ENCODE results near the gene RGS18. TPM values are rescaled to one million over a fixed set of nuclear protein-coding genes. Genes with fewer than 3 reads are reported as not detected.
"Not testable (repeated sequence)": the region's sequence is repeated elsewhere in the genome, so short reads cannot be mapped to it uniquely, and the experiment has no call there.

The RGS18 gene
- polyA plus RNA-seq, 2 of the 4 experiments (the other 2 are of a cell fraction): not detected

DNA sequence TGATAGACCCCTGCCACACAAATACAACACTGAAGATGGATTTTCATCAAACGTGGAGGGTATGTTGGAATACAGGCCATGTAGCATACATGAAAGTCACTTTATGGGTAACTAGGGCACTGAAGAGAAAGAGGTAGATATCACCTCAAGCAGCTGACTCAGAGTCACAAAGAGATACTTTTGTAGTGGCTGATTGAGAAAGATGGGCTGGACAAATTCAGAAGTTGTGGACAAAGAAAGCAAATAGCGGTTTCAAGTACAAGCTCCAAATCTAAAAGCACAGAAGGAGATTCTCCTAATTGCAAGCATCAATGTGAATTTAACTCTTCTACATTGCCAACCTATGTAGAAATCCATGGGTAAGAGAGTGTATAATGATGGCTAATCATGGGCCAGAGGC lies 35.0 kb upstream of the RGS18 start:
- POLR2A ChIA-PET: no interaction called here
- DNase-seq (ENCODE audit: low read depth in 1 of 2, low spot score in 1 of 2): no peak
- Histone ChIP-seq H3K27ac (no peak overlapping the region), H3K9me3 (no peaks in the 10 kb centered on the region), H3K4me1 (no peaks in the 10 kb centered on the region), H3K4me3 (no peak overlapping the region), H3K4me2 (no peak overlapping the region)
- CTCF ChIA-PET: no interaction called here
- ATAC-seq: no peak
- 37% methylated on average over 2 of the region's 2 CpGs for WGBS (ENCODE audit: missing lambda C conversion rate)
- no peak for FAIRE-seq
- TF ChIP-seq MAFK (IDR thresholded peaks at IDR 0.05; ENCODE audit: partially characterized antibody): no peak
- no peak for TF ChIP-seq RNF2 (IDR thresholded peaks at IDR 0.05; ENCODE audit: borderline replicate concordance, low read depth)
- no peak for TF ChIP-seq POLR2A (IDR thresholded peaks at IDR 0.05; ENCODE audit: low read length)
- TF ChIP-seq, protein P1, sequence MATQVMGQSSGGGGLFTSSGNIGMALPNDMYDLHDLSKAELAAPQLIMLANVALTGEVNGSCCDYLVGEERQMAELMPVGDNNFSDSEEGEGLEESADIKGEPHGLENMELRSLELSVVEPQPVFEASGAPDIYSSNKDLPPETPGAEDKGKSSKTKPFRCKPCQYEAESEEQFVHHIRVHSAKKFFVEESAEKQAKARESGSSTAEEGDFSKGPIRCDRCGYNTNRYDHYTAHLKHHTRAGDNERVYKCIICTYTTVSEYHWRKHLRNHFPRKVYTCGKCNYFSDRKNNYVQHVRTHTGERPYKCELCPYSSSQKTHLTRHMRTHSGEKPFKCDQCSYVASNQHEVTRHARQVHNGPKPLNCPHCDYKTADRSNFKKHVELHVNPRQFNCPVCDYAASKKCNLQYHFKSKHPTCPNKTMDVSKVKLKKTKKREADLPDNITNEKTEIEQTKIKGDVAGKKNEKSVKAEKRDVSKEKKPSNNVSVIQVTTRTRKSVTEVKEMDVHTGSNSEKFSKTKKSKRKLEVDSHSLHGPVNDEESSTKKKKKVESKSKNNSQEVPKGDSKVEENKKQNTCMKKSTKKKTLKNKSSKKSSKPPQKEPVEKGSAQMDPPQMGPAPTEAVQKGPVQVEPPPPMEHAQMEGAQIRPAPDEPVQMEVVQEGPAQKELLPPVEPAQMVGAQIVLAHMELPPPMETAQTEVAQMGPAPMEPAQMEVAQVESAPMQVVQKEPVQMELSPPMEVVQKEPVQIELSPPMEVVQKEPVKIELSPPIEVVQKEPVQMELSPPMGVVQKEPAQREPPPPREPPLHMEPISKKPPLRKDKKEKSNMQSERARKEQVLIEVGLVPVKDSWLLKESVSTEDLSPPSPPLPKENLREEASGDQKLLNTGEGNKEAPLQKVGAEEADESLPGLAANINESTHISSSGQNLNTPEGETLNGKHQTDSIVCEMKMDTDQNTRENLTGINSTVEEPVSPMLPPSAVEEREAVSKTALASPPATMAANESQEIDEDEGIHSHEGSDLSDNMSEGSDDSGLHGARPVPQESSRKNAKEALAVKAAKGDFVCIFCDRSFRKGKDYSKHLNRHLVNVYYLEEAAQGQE (IDR thresholded peaks at IDR 0.05): no peak
- no peak for TF ChIP-seq NR3C1 (IDR thresholded peaks at IDR 0.05)
- TF ChIP-seq MYC (IDR thresholded peaks at IDR 0.05; ENCODE audit: borderline replicate concordance, low read length): no peak
- TF ChIP-seq ESRRA (IDR thresholded peaks at IDR 0.05; ENCODE audit: borderline replicate concordance, low read length): no peak
- TF ChIP-seq HMGXB4 (CRISPR knock-in tag; IDR thresholded peaks at IDR 0.05; ENCODE audit: borderline replicate concordance): no peak
- no peak for TF ChIP-seq HEYL (CRISPR knock-in tag; IDR thresholded peaks at IDR 0.05)
- TF ChIP-seq RFX5 (IDR thresholded peaks at IDR 0.05): no peak
- no peak for TF ChIP-seq PHF8 (IDR thresholded peaks at IDR 0.05; ENCODE audit: borderline replicate concordance, low read depth)

DNA sequence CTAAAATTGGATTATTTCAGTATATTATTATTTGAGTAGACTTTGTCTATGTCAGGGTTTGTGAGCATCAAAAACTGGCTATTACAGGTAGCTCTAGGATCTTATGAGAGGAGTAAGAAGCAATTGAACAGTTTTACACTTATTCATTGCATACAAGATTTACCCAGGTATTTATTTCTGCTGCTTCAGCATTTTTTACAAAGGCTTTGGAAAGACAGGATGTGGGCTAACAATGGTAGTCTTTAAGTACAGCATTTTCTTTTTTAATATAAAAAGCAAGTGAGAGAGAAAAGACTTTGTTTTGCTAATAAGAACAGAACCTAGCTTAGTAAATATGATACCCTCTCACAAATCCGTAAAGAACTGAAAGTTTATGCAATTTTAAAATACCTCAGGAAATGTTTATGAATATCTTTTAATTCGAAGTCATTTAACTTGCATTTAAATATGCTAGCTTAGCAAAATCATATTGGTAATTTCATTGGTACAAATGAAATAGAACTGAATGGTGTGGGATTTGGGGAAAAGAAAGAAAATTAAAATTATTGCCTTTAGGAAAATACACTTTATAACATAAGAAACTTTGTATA lies 32.1 kb upstream of the RGS18 start:
- 22% methylated on average over 2 of the region's 2 CpGs for WGBS (ENCODE audit: missing lambda C conversion rate)
- Histone ChIP-seq H3K4me3 (no peak overlapping the region), H3K27ac (no peak overlapping the region), H3K9me3 (no peaks in the 10 kb centered on the region), H3K4me2 (no peak overlapping the region), H3K4me1 (no peaks in the 10 kb centered on the region)
- ChIA-PET POLR2A (no interaction called here), CTCF (no interaction called here)
- DNase-seq (ENCODE audit: low read depth in 1 of 2, low spot score in 1 of 2): no peak
- FAIRE-seq: no peak
- ATAC-seq: no peak
- TF ChIP-seq HOXA7 (CRISPR knock-in tag; IDR thresholded peaks at IDR 0.05) (no peak), RFX5 (IDR thresholded peaks at IDR 0.05) (no peak), NR3C1 (IDR thresholded peaks at IDR 0.05) (no peak), CBX8 (IDR thresholded peaks at IDR 0.05) (no peak), MAFK (IDR thresholded peaks at IDR 0.05; ENCODE audit: partially characterized antibody) (peak; percentile 90), RARB (CRISPR knock-in tag; IDR thresholded peaks at IDR 0.05) (no peak), SREBF2 (IDR thresholded peaks at IDR 0.05) (no peak), USF2 (IDR thresholded peaks at IDR 0.05) (no peak)

DNA sequence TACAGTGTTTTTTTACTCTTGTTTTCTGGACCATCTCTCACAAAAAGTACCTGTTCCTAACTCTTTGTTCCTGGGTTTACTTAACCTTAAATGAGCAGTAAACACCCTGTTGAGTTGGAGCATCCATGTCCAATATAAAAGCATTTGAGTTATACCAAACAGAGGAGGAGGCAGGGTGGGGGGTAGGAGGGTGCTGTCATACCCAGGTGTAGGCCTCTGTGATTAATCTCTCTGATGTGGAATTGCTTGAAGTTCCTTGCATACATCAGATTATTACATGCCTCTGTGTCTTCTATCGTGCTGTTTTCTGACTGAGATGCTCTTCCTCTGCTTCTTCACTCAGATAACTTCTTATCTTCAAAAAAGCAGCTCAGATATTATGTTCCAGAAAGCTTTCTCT lies 28.1 kb upstream of the RGS18 start:
- TF ChIP-seq PHF8 (IDR thresholded peaks at IDR 0.05; ENCODE audit: borderline replicate concordance, low read depth) (no peak), POLR2AphosphoS2 (conservative IDR thresholded peaks at IDR 0.05; ENCODE audit: low read length) (no peak), EP300 (IDR thresholded peaks at IDR 0.05) (no peak)
- TF ChIP-seq, protein P2, sequence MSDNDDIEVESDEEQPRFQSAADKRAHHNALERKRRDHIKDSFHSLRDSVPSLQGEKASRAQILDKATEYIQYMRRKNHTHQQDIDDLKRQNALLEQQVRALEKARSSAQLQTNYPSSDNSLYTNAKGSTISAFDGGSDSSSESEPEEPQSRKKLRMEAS (IDR thresholded peaks at IDR 0.05): no peak

GRCh38 chr1:192130865-192131264 lies 27.4 kb upstream of the RGS18 start:
- not testable (repeated sequence) for H3K4me2 ChIP-seq

More for the DNA sequence above, 28.1 kb upstream of the RGS18 start:
- Histone ChIP-seq H3K4me2 (no peak overlapping the region), H3K4me3 (no peak overlapping the region), H3K9me3 (no peaks in the 10 kb centered on the region), H3K4me1 (no peaks in the 10 kb centered on the region), H3K27ac (no peak overlapping the region)
- FAIRE-seq: no peak
- DNase-seq (ENCODE audit: low read depth in 1 of 2, low spot score in 1 of 2): no peak
- POLR2A ChIA-PET: no interaction called here
- ATAC-seq: no peak
- CTCF ChIA-PET: no interaction called here
- 19% methylated on average over 1 of the region's 1 CpG for WGBS (ENCODE audit: missing lambda C conversion rate)

More at GRCh38 chr1:192130865-192131264, 27.4 kb upstream of the RGS18 start:
- CTCF ChIA-PET; H3K4me1 ChIP-seq; H3K27ac ChIP-seq; POLR2A ChIA-PET; ATAC-seq; DNase-seq (ENCODE audit: low read depth in 1 of 2, low spot score in 1 of 2); H3K4me3 ChIP-seq; FAIRE-seq; H3K9me3 ChIP-seq: not testable (repeated sequence)
- 60% methylated on average over 5 of the region's 5 CpGs for whole genome bisulfite sequencing (ENCODE audit: missing lambda C conversion rate)
